Upper lobe of left lung (tissue), 4 donors: ENCODE measurements around the gene ADK.

Experiments used
- CTCF ChIP-seq, 6 experiments: fragments of 450-650 bp in 4 of 6; fragments of 200-600 bp in 2 of 6; sonication (generic) in 2 of 6; IDR thresholded peaks; one replicate each; pipeline ENCODE4 v1.5.1; 2016 to 2019; ENCODE audit warnings: antibody characterized with exemption in 6 of 6
- EP300 ChIP-seq, 4 donors: sonication (generic); formaldehyde crosslinking; IDR thresholded peaks; one replicate each; pipeline ENCODE4 v1.5.1; 2017; ENCODE audit warnings: antibody characterized with exemption in 4 of 4, control low read depth in 2 of 4
- POLR2A ChIP-seq, 4 donors: fragments of 450-650 bp; IDR thresholded peaks; one replicate each; pipeline ENCODE4 v1.5.1; 2016 to 2017; ENCODE audit warnings: antibody characterized with exemption in 4 of 4, mild to moderate bottlenecking in 2 of 4

- TF ChIP-seq POLR2A (IDR thresholded peaks at IDR 0.05) (no peak), CTCF (IDR thresholded peaks at IDR 0.05) (no peak), EP300 (IDR thresholded peaks at IDR 0.05) (no peak)
Measured at GRCh38 chr10:74634995-74635536, 484.0 kb downstream of the ADK start.
